Measurements from ENCODE around the gene PAXX. TPM values are rescaled to one million over a fixed set of nuclear protein-coding genes. Genes with fewer than 3 reads are reported as not detected.

Gene PAXX
- polyA plus RNA-seq, 3 donors = 33.4 to 40.8 (median 40.4) TPM

DNA sequence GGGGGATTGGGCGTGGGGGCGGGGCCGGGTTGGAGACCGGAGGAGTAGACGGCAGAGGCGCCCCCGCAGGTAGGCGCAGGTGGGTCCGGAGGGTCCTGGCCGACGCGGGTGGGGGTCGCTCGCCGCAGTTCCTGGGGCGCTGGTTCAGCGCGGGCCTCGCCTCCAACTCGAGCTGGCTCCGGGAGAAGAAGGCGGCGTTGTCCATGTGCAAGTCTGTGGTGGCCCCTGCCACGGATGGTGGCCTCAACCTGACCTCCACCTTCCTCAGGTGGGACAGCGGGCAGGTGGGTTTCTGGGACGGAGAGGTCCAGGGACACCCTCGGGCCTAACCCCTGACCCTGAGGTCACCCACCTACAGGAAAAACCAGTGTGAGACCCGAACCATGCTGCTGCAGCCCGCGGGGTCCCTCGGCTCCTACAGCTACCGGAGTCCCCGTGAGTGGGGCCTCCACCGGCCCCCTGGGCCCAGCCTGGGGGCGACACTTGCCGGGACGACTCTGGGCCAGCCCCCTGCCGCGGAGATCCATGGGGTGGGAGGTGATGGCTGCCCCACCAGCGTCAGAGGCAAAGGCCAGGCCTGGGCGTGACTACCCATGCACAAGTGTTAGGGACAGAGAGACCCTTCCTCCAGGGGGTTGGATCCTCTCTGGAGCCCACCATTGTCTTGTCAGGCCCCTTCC is 13.2 kb upstream of the PAXX start:
- no peak for DNase-seq

DNA sequence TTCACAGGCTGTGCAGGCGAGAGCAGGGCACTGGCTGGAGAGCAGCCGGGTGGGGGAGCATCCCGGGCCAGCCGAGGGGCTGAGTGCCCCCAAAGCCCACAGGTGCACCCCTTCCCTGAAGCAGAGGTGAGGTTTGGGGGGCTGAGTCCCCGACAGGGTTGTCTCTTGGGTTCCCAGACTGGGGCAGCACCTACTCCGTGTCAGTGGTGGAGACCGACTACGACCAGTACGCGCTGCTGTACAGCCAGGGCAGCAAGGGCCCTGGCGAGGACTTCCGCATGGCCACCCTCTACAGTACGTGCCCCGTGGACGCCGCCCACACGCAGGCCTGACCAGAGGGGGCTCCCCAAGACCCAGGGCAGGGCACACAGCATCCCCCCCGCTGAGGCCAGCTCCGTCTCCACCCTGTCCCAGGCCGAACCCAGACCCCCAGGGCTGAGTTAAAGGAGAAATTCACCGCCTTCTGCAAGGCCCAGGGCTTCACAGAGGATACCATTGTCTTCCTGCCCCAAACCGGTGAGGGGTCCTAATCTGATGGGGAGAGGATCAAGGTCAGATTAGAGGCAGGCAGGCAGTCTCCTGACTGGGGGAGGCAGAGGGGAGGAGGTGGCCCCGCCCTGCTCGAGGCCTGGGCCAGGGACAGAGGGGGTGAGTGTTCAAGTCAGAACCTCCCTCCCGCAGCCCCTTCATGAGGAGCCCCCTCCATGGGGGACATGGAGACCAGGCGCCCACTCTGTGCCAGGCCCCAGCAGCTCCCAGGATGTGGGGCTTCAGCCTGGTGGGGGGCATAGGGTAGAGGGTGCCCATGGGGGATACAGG is 12.2 kb upstream of the PAXX start:
- DNase-seq = no peak

GRCh38 chr9:136980669-136981478 is 11.3 kb upstream of the PAXX start:
- DNase-seq = no peak

DNA sequence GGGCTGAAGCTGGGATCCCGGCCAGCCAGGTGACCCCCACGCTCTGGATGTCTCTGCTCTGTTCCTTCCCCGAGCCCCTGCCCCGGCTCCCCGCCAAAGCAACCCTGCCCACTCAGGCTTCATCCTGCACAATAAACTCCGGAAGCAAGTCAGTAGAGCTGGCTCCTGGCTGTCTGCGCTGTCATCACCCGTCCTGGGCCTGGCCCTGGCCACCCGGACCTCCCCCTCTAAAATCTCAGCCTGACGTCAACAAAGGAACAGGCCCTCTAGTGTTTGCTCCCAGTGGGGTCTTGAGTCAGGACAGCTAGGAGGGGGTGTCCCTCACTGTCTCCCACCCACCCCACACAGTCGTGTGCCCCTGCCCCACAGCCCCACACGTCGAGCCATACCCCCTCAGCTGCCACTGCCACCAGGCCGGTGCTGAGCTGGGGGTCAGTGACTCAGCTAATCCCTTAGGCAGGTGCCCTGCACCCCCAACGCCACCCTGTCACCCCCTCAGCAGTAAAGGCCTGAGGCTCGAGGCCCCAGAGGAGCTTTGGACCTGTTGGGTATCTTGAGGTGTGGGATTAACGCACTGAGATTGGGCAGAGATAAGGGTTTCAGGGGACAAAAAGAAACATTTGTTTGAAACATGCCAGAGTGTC is 10.5 kb upstream of the PAXX start:
- DNase-seq = no peak

DNA sequence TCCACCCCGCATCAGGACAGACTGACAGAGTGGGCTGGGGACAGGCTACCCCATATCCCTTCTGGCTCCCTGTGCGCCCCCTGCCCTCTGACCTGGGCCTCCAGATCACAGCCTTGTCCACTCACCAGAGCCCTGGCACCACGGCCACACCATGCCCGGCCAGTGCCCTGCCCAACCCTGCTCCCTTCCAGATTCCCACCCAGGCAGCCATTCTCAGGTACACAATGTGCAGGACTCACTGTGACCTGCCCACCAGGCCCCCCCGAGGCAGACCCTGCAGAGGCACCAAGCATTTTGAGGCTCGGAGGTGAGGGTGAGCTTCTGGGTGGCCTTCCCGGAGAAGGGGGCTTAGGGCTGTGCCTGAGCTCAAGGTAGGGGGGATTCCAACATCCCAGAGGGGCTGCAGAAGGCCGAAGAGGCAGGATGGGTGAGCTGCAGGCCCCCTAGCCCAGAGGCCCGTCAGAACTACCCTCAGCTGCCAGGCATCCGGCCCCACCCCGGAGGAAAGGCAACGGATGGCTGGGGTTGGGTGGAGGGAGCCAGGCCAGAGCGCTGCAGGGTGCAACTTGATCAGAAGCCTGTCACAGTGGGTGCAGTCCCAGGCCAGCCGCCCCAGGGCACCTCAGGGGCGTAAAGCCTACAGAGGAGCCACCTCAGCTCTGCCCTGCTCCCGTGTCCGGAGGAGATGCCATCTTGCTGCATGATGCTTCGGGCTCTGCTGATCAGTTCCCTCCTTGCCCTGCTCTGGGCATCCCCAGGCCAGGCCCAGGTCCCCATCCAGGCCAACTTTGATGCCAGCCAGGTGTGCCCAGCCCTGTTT is 9.8 kb upstream of the PAXX start, which contains the start of gene LCNL1:
Gene LCNL1, plus strand, starts transcription at position 762 of the 820 bp plus-strand sequence. CDS start 594 bp downstream, outside the sequence.
- DNase-seq = no peak

DNA sequence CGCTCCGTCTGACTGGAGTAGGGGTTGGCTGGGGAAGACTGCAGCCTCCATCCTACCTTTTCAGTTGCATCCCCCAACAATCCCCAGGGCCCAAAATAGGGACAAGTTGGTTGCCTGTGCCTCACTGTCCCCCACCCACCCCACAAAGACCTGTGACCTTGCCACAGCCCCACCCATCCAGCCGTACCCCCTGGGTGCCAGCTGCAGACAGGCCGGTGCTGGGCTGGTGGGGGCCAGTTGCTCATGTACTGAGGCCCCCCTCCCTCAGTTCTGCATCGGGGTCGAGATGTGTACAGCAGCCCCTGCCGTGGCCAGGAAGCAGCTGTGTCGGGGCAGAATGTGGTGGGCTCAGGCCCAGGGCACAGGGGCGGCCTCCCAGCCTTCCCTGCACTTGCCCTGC is 9.1 kb upstream of the PAXX start:
- DNase-seq = no peak

GRCh38 chr9:136983656-136984314 is 8.4 kb upstream of the PAXX start:
- DNase-seq = no peak

DNA sequence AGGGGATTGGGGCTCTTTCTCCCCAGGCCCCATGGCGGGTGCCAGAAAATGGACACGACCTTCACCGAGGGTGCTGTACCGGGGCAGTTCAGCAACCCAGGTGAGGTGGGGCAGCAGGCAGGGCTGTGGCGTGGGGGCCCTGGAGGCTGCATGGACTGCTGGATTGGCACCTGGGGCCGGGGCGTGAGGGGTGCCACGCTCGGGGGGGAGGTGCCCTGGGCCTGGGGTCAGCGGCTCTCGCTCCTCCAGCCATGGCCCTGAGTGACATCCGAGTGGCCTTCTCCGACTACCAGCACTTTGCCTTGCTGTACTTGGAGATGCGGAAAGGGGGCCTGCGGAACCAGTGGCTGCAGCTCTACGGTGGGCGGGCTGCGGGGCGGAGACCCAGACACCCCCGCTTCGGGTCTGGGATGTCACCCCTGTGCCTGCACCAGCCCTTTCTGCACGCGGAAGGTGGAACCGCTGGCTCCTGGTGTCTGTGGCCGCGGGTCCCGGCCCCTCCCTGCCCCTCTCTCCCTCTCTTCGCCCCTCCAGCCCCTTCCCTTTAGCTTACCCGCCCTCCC is 7.7 kb upstream of the PAXX start:
- DNase-seq = no peak

DNA sequence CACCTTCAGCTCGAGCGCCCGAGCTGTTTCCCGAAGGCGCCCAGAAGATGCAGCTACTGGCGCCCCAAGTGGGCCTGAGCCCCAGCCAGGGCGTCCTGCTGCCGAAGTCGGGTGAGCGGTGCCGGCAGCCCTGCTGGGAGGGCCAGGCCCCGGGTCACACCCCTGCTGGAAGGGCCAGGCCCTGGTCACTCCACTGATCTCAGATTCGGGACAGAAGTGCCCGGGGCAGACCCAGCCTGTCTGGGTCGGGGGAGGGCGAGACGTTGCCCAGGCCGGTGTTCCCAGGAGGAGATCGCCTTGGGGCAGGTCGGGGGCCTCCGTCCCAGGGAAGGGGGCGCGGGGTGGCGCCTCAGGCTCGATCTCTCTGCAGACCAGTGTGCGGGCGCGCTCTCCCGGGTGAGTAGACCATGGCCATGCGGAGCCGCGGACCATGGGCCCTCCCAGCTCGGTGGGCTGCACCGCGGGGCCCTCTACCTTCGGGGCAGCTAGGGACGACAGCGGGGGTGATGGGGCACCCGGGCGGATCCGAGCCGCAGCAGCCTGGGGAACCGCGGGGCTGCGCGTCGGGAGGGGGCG is 7.1 kb upstream of the PAXX start:
- DNase-seq = no peak

DNA sequence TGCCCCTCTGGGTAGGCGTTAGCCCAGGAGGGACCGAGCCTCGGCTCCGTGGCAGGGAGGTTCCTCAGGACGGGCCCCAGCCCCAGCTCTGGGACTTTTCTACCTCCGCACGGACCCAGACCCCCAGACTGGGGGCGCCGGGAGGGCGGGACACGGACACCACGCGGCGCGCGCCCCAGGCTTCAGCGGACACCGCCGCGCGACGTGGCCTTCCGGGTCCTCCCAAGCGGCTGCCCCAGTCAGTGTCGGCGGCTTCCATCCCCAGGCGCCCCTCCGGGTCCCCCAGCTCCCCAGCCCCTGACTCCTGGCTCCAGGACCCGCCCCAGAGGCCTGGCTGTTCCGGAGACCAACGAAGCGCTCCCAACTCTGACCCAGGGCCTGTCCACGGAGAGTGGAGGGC is 6.4 kb upstream of the PAXX start:
- DNase-seq = no peak

DNA sequence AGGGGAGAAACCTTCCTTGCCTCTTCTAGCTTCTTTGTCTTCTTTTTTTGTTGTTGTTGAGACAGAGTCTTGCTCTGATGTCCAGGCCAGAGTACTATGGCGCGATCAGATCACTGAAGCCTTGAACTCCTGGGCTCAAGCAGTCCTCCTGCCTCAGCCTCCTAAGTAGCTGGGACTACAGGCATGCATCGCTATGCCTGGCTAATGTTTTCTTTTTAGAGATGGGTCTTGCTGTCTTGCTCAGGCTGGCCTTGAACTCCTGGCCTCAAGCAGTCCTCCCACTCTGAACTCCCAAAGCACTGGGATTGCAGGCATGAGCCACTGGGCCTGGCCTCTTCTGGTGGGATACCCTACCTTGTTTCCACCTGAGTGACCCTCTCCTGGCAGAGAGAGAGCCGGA is 3.4 kb upstream of the PAXX start:
- no peak for DNase-seq

GRCh38 chr9:136990242-136990911 is 1.8 kb upstream of the PAXX start:
- no peak for DNase-seq

GRCh38 chr9:136992819-136993369 is 672 bp downstream of the PAXX start:
- DNase-seq = no peak

- no peak for DNase-seq
These were observed 2.1 kb downstream of the PAXX start for GRCh38 chr9:136994180-136994887.

- DNase-seq = no peak
These were observed 2.6 kb downstream of the PAXX start for GRCh38 chr9:136994888-136995230.

DNA sequence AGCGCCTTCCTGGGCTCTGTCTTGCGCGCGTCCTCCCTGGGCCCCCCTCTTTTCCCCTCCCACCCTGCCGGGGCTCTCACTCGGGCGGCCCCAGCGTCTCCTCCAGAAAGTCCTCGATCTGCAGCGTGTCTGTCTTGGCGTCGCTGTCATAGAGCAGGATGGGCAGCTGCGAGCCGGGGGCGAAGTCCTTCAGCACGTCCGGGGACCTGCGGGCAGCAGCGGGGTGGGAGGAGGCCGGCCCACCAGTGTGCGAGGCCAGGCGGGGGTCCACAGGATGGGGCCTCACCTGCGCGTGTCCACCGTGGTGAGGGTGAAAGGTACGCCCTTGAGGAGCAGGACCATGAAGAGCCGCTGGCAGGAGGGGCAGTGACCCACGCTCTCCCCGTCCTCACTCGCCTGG is 3.1 kb downstream of the PAXX start:
- no peak for DNase-seq

GRCh38 chr9:136995772-136996311 is 3.6 kb downstream of the PAXX start:
- DNase-seq = no peak

Measured in renal pelvis (tissue), 4 donors.